ENCODE measurements around the gene KCNH6.

GRCh38 chr17:63505341-63505740 lies 17.8 kb upstream of the KCNH6 start:
- no peak for TF ChIP-seq POLR2AphosphoS5 (IDR thresholded peaks at IDR 0.05; ENCODE audit: low read depth, low read length)
- no peak for TF ChIP-seq POLR2A (IDR thresholded peaks at IDR 0.05; ENCODE audit: low read depth, low read length)
- no peak for TF ChIP-seq TAF1 (IDR thresholded peaks at IDR 0.05; ENCODE audit: borderline replicate concordance, low read depth, low read length)
